Forelimb muscle (tissue), 1 donor: ENCODE data around the gene TMEM255B. TPM values are rescaled to one million over a fixed set of nuclear protein-coding genes. Genes with fewer than 3 reads are reported as not detected.
"Not testable (repeated sequence)": the region's sequence is repeated elsewhere in the genome, so short reads cannot be mapped to it uniquely, and the experiment has no call there.

Experiments
- DNase-seq: peaks from one replicate; pipeline ENCODE4 v3.0.0-alpha.2; 2013; ENCODE audit warnings: low read depth
- polyA plus RNA-seq: library from polyadenylated mRNA; unstranded; fragments of 120-200 nt; gene quantifications from one replicate; pipeline ENCODE4 v1.2.1, GENCODE V29; 2013; ENCODE audit not compliant: insufficient read length

TMEM255B gene
- polyA plus RNA-seq, 1 donor = 7.2 TPM

DNA sequence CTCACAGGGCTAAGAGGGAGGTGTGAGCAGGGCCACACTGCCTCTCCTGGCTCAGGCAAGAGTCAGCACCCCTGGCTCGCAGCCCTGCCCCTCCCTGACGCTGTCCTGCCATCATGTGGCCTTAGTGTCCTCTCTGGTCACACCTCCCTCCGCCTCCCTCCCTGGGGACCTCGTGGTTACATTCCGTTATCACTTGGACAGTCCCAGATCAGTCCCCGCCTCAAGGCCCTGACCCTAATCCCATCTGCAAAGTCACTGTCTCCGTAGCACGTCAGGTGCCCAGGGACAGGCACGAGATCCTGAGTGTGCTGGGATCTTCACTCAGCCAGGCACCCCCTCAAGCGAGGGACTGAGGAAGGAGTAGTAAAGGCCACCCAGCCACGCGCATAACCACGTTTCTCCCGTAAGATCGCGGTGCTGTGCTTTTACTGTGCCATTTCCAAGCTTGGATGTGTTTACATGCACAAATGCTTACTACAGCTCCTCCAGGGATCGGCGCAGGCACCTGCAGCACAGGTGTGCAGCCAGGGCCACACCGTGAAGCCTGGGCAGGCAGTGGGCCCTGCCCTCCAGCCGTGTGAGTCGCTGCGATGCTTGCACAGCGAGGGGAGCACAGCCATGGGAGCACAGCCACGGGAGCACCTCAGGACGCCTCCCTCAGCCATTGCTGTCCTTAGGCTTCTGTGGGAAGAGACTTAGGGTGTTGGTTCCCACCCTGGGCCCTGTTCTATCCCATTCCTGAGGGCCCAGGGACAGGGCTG lies 10.7 kb upstream of the TMEM255B start:
- DNase-seq = no peak

- no peak for DNase-seq
Measured at GRCh38 chr13:113748862-113749451, 10.1 kb upstream of the TMEM255B start.

DNA sequence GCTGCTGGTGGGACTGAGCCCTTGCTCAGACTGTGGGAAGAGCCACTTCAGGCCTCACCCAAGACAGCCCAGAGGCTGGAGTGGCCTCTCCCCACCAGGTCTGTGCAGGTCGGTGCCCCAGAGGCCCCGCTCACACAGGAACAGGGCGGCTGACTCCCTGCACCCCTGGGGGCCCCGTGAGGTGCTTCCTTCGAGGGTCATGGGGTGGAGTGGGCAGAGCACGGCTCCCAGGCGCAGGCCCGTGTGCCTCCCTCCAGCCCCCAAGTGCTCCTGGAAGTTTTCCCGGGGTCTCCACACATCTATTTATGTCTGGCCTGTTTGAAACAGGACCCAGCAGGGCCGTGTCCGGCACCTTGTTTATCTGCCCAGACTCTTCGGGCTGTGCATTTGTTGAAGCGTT lies 9.5 kb upstream of the TMEM255B start:
- no peak for DNase-seq

DNA sequence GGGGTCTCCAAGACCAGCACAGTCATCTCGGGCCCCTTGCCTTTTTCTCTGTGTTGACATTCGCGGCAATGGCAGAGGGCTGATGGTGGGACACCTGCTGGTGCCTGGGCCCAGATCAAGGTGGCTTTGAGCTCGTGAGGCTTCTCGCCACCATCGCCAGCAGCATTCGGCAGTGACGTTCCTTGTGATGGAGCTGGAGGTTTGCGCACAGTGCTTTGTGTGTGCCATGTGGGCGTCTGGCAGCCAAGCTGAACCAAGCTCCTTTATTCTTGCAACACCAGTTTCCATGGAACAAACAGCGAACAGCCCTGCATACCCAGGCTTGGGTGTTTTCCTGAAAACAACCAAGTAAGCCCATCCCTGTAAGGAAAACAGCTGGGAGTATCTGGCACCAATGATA lies 9.1 kb upstream of the TMEM255B start:
- no peak for DNase-seq

DNA sequence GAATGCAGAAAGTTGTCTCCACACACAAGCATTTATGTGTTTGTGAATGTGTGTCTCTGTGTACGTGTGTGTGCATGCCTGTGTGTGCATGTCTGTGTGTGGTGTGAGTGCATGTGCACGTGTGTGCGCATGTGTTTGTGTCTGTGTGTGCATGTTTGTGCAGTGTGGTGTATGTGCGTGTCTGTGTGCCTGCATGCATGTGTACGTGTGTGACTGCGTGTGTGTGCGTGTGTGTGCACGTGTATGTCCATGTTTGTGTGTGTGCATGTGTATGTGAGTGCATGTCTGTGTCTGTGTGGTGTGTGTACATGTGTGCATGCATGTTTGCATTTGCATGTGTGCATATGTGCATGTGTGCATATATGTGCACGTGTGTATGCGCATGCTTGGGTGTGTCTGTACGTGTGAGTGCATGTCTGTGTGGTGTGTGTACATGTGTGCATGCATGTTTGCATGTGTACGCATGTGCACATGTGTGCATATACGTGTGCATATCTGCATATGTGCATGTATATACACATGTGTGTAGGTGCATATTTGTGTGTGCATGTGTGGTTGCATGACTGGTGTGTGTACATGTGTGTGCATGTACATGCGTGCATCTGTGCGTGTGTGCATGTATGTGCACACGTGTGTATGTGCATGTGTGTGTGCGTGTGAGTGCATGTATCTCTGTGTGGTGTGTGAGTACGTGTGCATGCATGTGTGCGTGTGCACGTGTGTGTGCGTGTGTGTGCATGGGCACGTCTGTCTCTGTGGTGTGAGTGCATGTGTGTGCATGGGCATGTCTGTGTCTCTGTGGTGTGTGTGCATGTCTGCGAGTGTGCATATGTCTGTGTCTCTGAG lies 8.2 kb upstream of the TMEM255B start:
- DNase-seq = no peak

DNA sequence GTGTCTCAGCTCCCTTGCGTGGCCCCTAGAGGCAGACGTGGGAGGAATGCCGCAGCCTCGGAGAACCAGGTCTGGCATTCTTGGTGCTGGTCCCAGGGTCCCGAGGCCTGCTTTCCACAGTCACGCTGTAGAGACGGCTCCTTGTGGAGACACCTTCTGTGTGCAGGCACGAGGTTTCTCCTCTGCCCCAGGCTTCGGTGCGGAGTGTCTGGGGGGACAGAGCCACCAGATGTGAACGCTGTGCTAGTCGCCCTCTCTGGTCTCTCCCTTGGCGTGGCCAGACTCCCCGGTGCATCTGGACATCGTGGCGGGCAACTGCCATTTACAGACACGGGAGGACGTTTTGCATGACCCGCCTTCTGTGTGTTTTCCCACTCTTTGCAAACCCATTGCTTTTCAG lies 7.5 kb upstream of the TMEM255B start:
- DNase-seq = no peak

DNA sequence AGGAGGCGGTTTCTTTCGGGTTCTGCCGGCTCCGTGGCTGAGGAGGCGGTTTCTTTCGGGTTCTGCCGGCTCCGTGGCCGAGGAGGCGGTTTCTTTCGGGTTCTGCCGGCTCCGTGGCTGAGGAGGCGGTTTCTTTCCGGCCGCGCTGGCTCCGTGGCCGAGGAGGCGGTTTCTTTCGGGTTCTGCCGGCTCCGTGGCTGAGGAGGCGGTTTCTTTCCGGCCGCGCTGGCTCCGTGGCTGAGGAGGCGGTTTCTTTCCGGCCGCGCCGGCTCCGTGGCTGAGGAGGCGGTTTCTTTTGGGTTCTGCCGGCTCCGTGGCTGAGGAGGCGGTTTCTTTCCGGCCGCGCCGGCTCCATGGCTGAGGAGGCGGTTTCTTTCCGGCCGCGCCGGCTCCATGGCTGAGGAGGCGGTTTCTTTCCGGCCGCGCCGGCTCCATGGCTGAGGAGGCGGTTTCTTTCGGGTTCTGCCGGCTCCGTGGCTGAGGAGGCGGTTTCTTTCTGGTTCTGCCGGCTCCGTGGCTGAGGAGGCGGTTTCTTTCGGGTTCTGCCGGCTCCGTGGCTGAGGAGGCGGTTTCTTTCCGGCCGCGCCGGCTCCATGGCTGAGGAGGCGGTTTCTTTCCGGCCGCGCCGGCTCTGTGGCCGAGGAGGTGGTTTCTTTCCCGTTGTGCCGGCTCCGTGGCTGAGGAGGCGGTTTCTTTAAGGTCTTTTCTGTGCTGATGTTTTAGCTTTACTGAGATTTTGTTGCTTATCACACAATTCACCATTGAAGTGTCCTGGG lies 6.6 kb upstream of the TMEM255B start:
- DNase-seq = not testable (repeated sequence)

DNA sequence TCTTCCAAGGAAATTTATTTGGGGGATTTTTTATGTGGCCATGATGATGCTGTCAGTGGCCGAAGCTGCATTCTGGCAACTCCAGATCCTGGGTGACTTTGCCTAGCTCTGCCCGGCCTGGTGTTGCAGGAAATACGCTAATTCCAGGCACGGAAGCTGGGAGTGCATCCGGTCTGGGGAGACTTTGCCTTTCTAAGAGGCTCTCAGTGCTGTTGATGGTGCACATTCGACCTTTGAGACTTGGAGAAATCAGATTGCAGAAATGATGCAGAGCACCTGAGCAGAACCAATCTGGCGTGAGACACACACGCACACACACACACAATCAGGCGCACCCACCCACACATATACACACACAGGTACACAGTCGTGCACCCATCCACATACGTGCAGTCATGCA lies 5.9 kb upstream of the TMEM255B start:
- no peak for DNase-seq

GRCh38 chr13:113754242-113754641 lies 4.8 kb upstream of the TMEM255B start:
- DNase-seq = no peak

DNA sequence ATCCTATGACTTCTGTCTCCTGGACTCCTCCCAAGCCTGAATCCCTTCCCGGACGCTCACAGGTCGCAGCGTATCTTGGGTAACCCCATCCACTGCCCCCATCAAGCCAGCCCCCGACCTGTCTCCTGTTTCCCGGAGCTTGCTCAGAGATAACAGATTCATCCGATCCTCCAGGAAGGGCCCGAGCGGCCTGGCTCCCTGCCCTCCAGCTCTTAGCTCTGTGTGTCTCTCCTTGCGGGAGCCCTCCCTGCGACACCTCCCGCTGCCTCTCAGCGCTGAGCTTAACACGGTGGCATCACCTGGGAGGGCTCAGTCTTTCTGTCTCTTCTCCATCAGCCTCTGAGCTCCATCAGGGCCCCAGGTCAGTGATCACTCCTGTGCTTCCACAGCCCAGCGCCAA lies 4.3 kb upstream of the TMEM255B start:
- DNase-seq = no peak

DNA sequence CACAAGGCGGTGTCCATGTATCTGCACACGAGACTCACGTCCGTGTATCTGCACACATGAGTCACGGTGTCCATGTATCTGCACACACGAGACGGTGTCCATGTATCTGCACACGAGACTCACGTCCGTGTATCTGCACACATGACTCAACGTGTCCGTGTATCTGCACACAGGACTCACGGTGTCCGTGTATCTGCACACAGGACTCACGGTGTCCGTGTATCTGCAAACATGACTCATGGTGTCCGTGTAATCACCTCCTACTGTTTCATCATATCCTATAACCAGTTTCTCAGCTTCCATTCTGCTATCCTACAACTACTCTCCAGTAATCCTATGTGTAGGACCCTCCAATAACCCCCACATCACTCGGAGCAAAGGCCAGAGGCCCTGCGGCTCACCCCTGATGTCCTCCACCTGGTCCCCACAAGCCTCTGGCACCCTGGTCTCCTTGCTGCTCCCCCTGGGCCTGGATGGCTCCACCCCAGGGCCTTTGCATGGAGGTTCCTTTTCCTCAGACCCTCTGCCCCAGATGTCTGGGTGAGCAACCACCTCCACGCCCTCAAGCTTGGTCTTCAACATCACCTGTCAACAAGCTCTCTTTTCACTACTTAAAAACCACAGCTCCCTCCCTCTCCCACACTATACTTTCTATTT lies 2.5 kb upstream of the TMEM255B start:
- no peak for DNase-seq

- DNase-seq = no peak
Measured at GRCh38 chr13:113759525-113760137, 605 bp downstream of the TMEM255B start.

- DNase-seq = no peak
Measured at GRCh38 chr13:113761136-113761535, 2.1 kb downstream of the TMEM255B start.

GRCh38 chr13:113762075-113762474 lies 3.0 kb downstream of the TMEM255B start:
- DNase-seq = no peak

DNA sequence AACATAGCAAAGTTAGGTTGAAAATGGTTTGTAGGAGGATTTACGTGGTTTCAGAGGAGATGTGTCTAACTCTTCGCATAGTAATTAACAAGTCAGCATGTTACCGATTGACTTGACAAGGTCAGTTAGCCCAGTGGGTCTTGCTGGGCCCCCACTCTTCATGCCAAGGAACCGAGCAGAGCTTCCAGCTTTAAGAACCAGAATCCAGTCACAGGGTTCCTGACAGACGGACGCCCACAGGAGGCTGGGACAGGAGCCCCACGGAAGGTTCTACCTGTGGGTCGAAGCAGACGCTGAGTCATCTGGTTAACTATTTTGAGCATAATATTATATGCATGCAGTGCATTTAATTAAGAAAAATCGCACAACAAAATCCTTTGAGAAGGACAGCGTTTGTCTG lies 3.5 kb downstream of the TMEM255B start:
- DNase-seq = no peak

- DNase-seq = no peak
Measured at GRCh38 chr13:113763254-113763653, 4.2 kb downstream of the TMEM255B start.

GRCh38 chr13:113763961-113764792 lies 5.2 kb downstream of the TMEM255B start:
- no peak for DNase-seq

GRCh38 chr13:113764793-113765563 lies 6.0 kb downstream of the TMEM255B start:
- no peak for DNase-seq

DNA sequence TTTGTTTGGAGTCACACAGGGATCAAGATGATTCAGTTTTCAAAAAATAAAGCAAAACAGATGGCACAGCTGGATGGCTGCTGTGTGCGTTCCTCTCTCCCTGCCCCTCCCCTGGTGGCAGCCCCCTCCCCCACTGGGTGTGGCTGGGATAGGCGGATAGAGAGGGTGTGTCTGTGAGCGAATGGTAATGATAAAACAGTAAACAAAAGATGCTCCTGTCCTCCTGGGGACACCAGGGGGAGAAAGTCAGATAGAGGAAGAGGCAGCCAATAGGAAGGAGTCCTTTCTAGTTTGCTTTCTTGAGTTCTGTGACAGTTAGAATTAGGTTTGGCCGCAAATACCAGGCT lies 6.5 kb downstream of the TMEM255B start:
- no peak for DNase-seq
